ENCODE measurements around the gene BCL10. TPM values are rescaled to one million over a fixed set of nuclear protein-coding genes. Genes with fewer than 3 reads are reported as not detected.

BCL10 gene
- total RNA-seq, 1 experiment from 2014 or later: 43.9 TPM

GRCh38 chr1:85303440-85304162 is 27.2 kb upstream of the BCL10 start:
- CTCF ChIA-PET: no interaction called here

GRCh38 chr1:85300140-85300539 is 23.7 kb upstream of the BCL10 start:
- no TSS peak for BruUV-seq (replicated peaks)
- TF ChIP-seq CTCF (IDR thresholded peaks at IDR 0.05; ENCODE audit: unreplicated experiment): no peak
- Mint-ChIP-seq H3K27ac (ENCODE audit: low read depth, unreplicated experiment) (no peak overlapping the region), H3K27me3 (ENCODE audit: insufficient read depth, unreplicated experiment) (no peaks in the 10 kb centered on the region), H3K36me3 (ENCODE audit: insufficient read depth, unreplicated experiment) (no peaks in the 10 kb centered on the region), H3K4me1 (ENCODE audit: insufficient read depth, unreplicated experiment) (peaks cover 23% of the 10 kb centered on the region), H3K9me3 (ENCODE audit: unreplicated experiment) (no peaks in the 10 kb centered on the region), H3K4me3 (ENCODE audit: unreplicated experiment) (no peak overlapping the region)
- ChIA-PET CTCF (no interaction called here), POLR2A (interaction anchor here (0.9 kb wide), 1 partner anchor 24 kb away, joined by 3 read pairs; the partner anchor contains the start of gene BCL10)
- intact Hi-C loops (cut with micrococcal nuclease): no loop called here
- DNase-seq (ENCODE audit: unreplicated experiment): no peak

More at GRCh38 chr1:85303440-85304162, 27.2 kb upstream of the BCL10 start:
- intact Hi-C loops (cut with micrococcal nuclease): no loop called here
- Mint-ChIP-seq H3K9me3 (ENCODE audit: unreplicated experiment) (no peaks in the 10 kb centered on the region), H3K36me3 (ENCODE audit: insufficient read depth, unreplicated experiment) (no peaks in the 10 kb centered on the region), H3K4me1 (ENCODE audit: insufficient read depth, unreplicated experiment) (peaks cover 3% of the 10 kb centered on the region), H3K27me3 (ENCODE audit: insufficient read depth, unreplicated experiment) (no peaks in the 10 kb centered on the region), H3K4me3 (ENCODE audit: unreplicated experiment) (no peak overlapping the region), H3K27ac (ENCODE audit: low read depth, unreplicated experiment) (no peak overlapping the region)
- BruUV-seq (replicated peaks): no TSS peak
- TF ChIP-seq CTCF (IDR thresholded peaks at IDR 0.05; ENCODE audit: unreplicated experiment): no peak
- no peak for DNase-seq (ENCODE audit: unreplicated experiment)
- POLR2A ChIA-PET: interaction anchor here (1.3 kb wide), 1 partner anchor 27 kb away, joined by 6 read pairs; the partner anchor contains the start of gene BCL10

GRCh38 chr1:85297855-85298629 is 21.6 kb upstream of the BCL10 start:
- no peaks in the 10 kb centered on the region for H3K9me3 Mint-ChIP-seq (ENCODE audit: unreplicated experiment)
- no peak for TF ChIP-seq CTCF (IDR thresholded peaks at IDR 0.05; ENCODE audit: unreplicated experiment)
- DNase-seq (ENCODE audit: unreplicated experiment): peak; percentile 96
- ChIA-PET POLR2A (interaction anchor here (0.6 to 12.2 kb wide), 8 partner anchors 9 to 275 kb away, joined by 3 to 271 read pairs (median 4); partner anchors contain the start of gene BCL10), CTCF (interaction anchor here (0.7 to 4.1 kb wide), 9 partner anchors 9 to 353 kb away, joined by 3 to 19 read pairs (median 3); no protein-coding TSS in a partner anchor)
- no TSS peak for BruUV-seq (replicated peaks)
- H3K4me1 Mint-ChIP-seq (ENCODE audit: insufficient read depth, unreplicated experiment): peaks cover 23% of the 10 kb centered on the region
- no peaks in the 10 kb centered on the region for H3K27me3 Mint-ChIP-seq (ENCODE audit: insufficient read depth, unreplicated experiment)
- peak overlapping the region; percentile 40 for H3K27ac Mint-ChIP-seq (ENCODE audit: low read depth, unreplicated experiment)
- H3K4me3 Mint-ChIP-seq (ENCODE audit: unreplicated experiment): peak overlapping the region; percentile 52
- intact Hi-C loops (cut with micrococcal nuclease): no loop called here
- peaks cover 5% of the 10 kb centered on the region for H3K36me3 Mint-ChIP-seq (ENCODE audit: insufficient read depth, unreplicated experiment)

GRCh38 chr1:85297538-85297854 is 21.1 kb upstream of the BCL10 start:
- CTCF ChIA-PET: interaction anchor here (0.7 to 4.1 kb wide), 10 partner anchors 8 to 352 kb away, joined by 3 to 19 read pairs (median 3); no protein-coding TSS in a partner anchor

More at GRCh38 chr1:85297538-85297854, 21.1 kb upstream of the BCL10 start:
- intact Hi-C loops (cut with micrococcal nuclease): no loop called here
- TF ChIP-seq CTCF (IDR thresholded peaks at IDR 0.05; ENCODE audit: unreplicated experiment): no peak
- peaks cover 5% of the 10 kb centered on the region for H3K36me3 Mint-ChIP-seq (ENCODE audit: insufficient read depth, unreplicated experiment)
- POLR2A ChIA-PET: interaction anchor here (0.6 to 12.2 kb wide), 10 partner anchors 8 to 411 kb away, joined by 3 to 271 read pairs (median 4); partner anchors contain the start of genes BCL10 and ZNHIT6
- no TSS peak for BruUV-seq (replicated peaks)
- no peaks in the 10 kb centered on the region for H3K9me3 Mint-ChIP-seq (ENCODE audit: unreplicated experiment)
- no peaks in the 10 kb centered on the region for H3K27me3 Mint-ChIP-seq (ENCODE audit: insufficient read depth, unreplicated experiment)
- DNase-seq (ENCODE audit: unreplicated experiment): no peak
- H3K27ac Mint-ChIP-seq (ENCODE audit: low read depth, unreplicated experiment): peak overlapping the region; percentile 40
- H3K4me3 Mint-ChIP-seq (ENCODE audit: unreplicated experiment): peak overlapping the region; percentile 52
- peaks cover 23% of the 10 kb centered on the region for H3K4me1 Mint-ChIP-seq (ENCODE audit: insufficient read depth, unreplicated experiment)
